SU-DHL-6 (cell line): Measurements from ENCODE around the gene DCLRE1C.
A peak's percentile ranks its signal among the peaks of the same experiment; 100 is the strongest.

Source experiments
- H2AFZ ChIP-seq: fragments of 200-600 bp; sonication (generic); 2 replicates; pipeline ENCODE4 v1.6.1; 2014; ENCODE audit warnings: low read depth, mild to moderate bottlenecking, moderate library complexity, mixed read lengths, antibody characterized with exemption, low read length; ENCODE audit not compliant: severe bottlenecking
- H3F3A ChIP-seq: fragments of 200-600 bp; shearing (Covaris generic); 2 replicates; pipeline ENCODE4 v1.6.0; 2016; ENCODE audit warnings: antibody characterized with exemption, mild to moderate bottlenecking; ENCODE audit not compliant: insufficient read depth
- H3K27ac ChIP-seq: fragments of 200-600 bp; sonication (generic); 2 replicates; pipeline ENCODE4 v1.5.1; 2016; ENCODE audit warnings: low read depth, mild to moderate bottlenecking, low read length, moderate library complexity, mixed read lengths
- H3K27me3 ChIP-seq: fragments of 200-600 bp; sonication (generic), shearing (Covaris generic); 2 replicates; pipeline ENCODE4 v1.6.0; 2014; ENCODE audit warnings: mild to moderate bottlenecking, low read length
- H3K36me3 ChIP-seq: fragments of 200-600 bp; sonication (generic); 2 replicates; pipeline ENCODE4 v1.6.1; 2014; ENCODE audit warnings: mild to moderate bottlenecking, low read length, mixed read lengths
- H3K4me2 ChIP-seq: fragments of 300-600, 200-600 bp; shearing (Covaris generic), sonication (generic); 2 replicates; pipeline ENCODE4 v1.6.0; 2014; ENCODE audit warnings: low read length, low read depth, mild to moderate bottlenecking; ENCODE audit not compliant: poor library complexity, severe bottlenecking
- H3K4me3 ChIP-seq: fragments of 200-600 bp; sonication (generic); 2 replicates; pipeline ENCODE4 v1.5.1; 2014; ENCODE audit warnings: antibody characterized with exemption, low read length, mild to moderate bottlenecking, mixed read lengths; ENCODE audit not compliant: insufficient read depth, poor library complexity, severe bottlenecking
- H3K79me2 ChIP-seq: fragments of 200-600 bp; sonication (generic); 2 replicates; pipeline ENCODE4 v1.6.1; 2014; ENCODE audit warnings: mild to moderate bottlenecking, low read length, moderate library complexity; ENCODE audit not compliant: insufficient read depth
- H3K9ac ChIP-seq: fragments of 200-600 bp; sonication (generic); 2 replicates; pipeline ENCODE4 v1.7.0; 2014; ENCODE audit warnings: mild to moderate bottlenecking, low read length
- H3K9me2 ChIP-seq: fragments of 200-600 bp; sonication (generic); replicated peaks from 2 replicates; pipeline ENCODE4 v1.6.1; 2014; ENCODE audit warnings: low read length; ENCODE audit not compliant: insufficient read depth
- H3K9me3 ChIP-seq: fragments of 200-600 bp; sonication (generic); 2 replicates; pipeline ENCODE4 v1.6.1; 2014; ENCODE audit warnings: low read length, mixed read lengths; ENCODE audit not compliant: insufficient read depth
- H4K20me1 ChIP-seq: fragments of 200-600 bp; sonication (generic); 2 replicates; pipeline ENCODE4 v1.6.1; 2014; ENCODE audit warnings: low read depth, mild to moderate bottlenecking, antibody characterized with exemption, low read length, moderate library complexity, mixed read lengths
- CTCF ChIP-seq: fragments of 200-600 bp; sonication (generic); IDR thresholded peaks from one replicate; pipeline ENCODE4 v1.5.1; 2017; ENCODE audit warnings: antibody characterized with exemption, mild to moderate bottlenecking, low read length, moderate library complexity; ENCODE audit not compliant: insufficient read depth, poor library complexity, severe bottlenecking
- EZH2phosphoT487 ChIP-seq: fragments of 200-600 bp; sonication (generic), shearing (Covaris generic); conservative IDR thresholded peaks from 2 replicates; pipeline ENCODE4 v1.6.1; 2018; ENCODE audit warnings: mild to moderate bottlenecking, antibody characterized with exemption, low read length, moderate library complexity, mixed read lengths

The DCLRE1C gene

GRCh38 chr10:14891151-14891550 lies 62.7 kb downstream of the DCLRE1C start:
- TF ChIP-seq CTCF (no peak), EZH2phosphoT487 (no peak)
- no peaks in the 10 kb centered on the region for H3K9me3 ChIP-seq
- H3K36me3 ChIP-seq: no peaks in the 10 kb centered on the region; the same call in 1 of the 2 replicates
- H3K79me2 ChIP-seq: peaks cover 95% of the 10 kb centered on the region
- H3K4me3 ChIP-seq: no peak overlapping the region
- H3K9ac ChIP-seq: no peak overlapping the region
- peaks cover 6% of the 10 kb centered on the region; the same call in 1 of the 2 replicates for H3F3A ChIP-seq
- H3K4me2 ChIP-seq: no peak overlapping the region
- no peak overlapping the region for H2AFZ ChIP-seq
- peaks cover 11% of the 10 kb centered on the region; the same call in 1 of the 2 replicates for H4K20me1 ChIP-seq
- H3K27ac ChIP-seq: no peak overlapping the region
- H3K9me2 ChIP-seq: no peaks in the 10 kb centered on the region
- H3K27me3 ChIP-seq: no peaks in the 10 kb centered on the region

GRCh38 chr10:14889318-14889717 lies 64.6 kb downstream of the DCLRE1C start:
- TF ChIP-seq CTCF: peak; percentile 28
- TF ChIP-seq EZH2phosphoT487: no peak
- H3K27me3 ChIP-seq: no peaks in the 10 kb centered on the region
- no peak overlapping the region for H3K4me2 ChIP-seq
- H3K9me3 ChIP-seq: no peaks in the 10 kb centered on the region
- H3K9ac ChIP-seq: no peak overlapping the region
- peaks cover 9% of the 10 kb centered on the region; the same call in 1 of the 2 replicates for H4K20me1 ChIP-seq
- H3K27ac ChIP-seq: no peak overlapping the region
- no peak overlapping the region for H3K4me3 ChIP-seq
- peaks cover 96% of the 10 kb centered on the region for H3K79me2 ChIP-seq
- H3K36me3 ChIP-seq: peaks cover under 1% of the 10 kb centered on the region; the same call in 1 of the 2 replicates
- H2AFZ ChIP-seq: no peak overlapping the region
- H3F3A ChIP-seq: peaks cover 6% of the 10 kb centered on the region; the same call in 1 of the 2 replicates
- H3K9me2 ChIP-seq: no peaks in the 10 kb centered on the region

DNA sequence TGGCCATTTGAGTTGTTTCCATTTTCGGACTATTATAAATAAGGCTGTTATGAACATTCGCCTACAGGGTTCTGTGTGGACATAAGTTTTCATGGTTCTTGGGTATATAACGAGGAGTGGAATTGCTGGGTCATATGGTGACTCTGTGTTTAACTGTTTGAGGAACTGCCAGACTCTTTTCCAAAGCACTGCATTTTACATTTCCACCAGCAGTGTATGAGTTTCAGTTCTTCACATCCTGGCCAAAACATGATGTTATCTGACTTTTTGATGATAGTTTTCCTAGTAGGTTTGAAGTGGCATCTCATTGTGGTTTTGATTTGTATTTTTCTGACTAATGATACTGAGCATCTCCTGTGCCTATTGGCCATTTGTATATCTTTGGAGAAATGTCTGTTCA lies 69.8 kb downstream of the DCLRE1C start:
- peaks cover 20% of the 10 kb centered on the region for H3K36me3 ChIP-seq
- H3K27ac ChIP-seq: no peak overlapping the region
- no peak overlapping the region for H3K4me3 ChIP-seq
- H3K9ac ChIP-seq: no peak overlapping the region
- H4K20me1 ChIP-seq: no peaks in the 10 kb centered on the region; the same call in 1 of the 2 replicates
- H3K4me2 ChIP-seq: no peak overlapping the region
- no peak overlapping the region for H2AFZ ChIP-seq
- TF ChIP-seq CTCF: no peak
- TF ChIP-seq EZH2phosphoT487: no peak
- H3F3A ChIP-seq: peaks cover 9% of the 10 kb centered on the region
- no peaks in the 10 kb centered on the region for H3K9me3 ChIP-seq
- no peaks in the 10 kb centered on the region for H3K9me2 ChIP-seq
- H3K27me3 ChIP-seq: no peaks in the 10 kb centered on the region
- peaks cover 99% of the 10 kb centered on the region for H3K79me2 ChIP-seq
